HG03175 (cell line): ENCODE results near the gene SLC35F3.
"Not testable (repeated sequence)": the region's sequence is repeated elsewhere in the genome, so short reads cannot be mapped to it uniquely, and the experiment has no call there.

ENCODE experiments used
- ATAC-seq: cut with Tn5 transposase; IDR thresholded peaks from one replicate; pipeline ENCODE4 v1.9.1; 2021; ENCODE audit warnings: mild to moderate bottlenecking, moderate library complexity; ENCODE audit not compliant: unreplicated experiment

The SLC35F3 gene

DNA sequence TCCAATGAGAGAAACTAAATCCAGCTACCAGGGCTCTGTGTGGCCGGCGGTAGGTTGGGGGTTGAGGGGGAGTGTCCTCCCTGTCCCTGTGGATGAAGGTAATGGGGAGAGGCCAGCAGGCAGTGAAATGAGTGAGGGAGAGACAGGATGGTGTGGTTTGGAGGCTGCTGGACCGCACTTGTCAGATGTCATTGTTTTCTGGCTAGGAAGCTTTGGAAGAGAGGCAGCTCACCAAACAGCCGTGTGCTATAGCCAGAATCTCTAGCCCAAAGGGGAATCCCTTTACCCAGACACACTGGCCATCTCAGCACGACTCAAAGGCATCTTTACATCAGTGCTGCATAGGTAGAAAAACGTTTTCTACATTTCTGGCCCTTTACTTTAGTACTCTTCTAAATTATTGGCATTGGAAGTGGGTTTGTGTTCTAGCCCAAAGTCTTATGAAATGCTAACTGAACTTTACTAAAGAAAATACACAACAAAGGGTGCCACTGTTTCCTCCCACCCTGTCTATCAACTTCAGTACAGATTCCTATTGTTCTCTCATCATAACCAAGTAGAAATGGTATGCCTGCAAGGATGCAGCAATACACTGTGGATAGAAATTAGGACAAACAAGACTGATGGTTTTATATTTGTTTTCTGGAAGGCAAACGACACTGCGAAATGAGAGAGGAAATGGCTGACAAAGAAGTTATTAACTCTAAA lies 372.8 kb downstream of the SLC35F3 start:
- ATAC-seq, result no peak

DNA sequence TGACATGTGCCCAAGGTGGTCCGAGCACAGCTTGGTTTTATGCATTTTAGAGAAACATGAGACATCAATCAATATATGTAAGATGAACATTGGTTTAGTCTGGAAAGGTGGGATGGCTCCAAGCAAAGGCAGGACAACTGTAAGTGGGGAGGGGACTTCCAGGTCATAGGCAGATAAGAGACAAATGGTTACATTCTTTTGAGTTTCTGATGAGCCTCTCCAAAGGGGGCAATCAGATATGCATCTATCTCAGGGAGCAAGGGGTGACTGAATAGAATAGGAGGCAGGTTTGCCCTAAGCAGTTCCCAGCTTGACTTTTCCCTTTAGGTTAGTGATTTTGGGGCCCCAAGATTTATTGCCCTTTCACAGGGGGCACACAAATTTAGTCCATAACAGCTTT lies 374.5 kb downstream of the SLC35F3 start:
- ATAC-seq, result no peak

DNA sequence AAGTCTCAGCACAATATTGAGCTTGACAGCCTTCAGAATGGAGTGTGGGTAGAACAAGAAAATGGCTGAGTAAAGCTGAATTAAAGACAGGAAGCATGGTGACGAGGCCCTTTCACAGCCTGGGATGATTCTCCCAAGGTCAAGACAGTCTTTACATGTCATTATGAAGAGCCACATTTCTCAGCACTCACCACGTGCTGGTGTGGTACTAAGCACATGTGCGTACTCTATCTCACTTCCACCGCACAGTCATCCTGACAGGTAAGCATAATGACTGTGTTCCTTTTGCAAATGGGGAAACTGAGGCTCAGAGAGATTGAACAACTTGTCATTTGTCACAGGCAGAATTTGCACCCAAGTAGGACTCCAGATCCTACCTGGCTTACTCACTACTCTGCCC lies 376.0 kb downstream of the SLC35F3 start:
- no peak for ATAC-seq

DNA sequence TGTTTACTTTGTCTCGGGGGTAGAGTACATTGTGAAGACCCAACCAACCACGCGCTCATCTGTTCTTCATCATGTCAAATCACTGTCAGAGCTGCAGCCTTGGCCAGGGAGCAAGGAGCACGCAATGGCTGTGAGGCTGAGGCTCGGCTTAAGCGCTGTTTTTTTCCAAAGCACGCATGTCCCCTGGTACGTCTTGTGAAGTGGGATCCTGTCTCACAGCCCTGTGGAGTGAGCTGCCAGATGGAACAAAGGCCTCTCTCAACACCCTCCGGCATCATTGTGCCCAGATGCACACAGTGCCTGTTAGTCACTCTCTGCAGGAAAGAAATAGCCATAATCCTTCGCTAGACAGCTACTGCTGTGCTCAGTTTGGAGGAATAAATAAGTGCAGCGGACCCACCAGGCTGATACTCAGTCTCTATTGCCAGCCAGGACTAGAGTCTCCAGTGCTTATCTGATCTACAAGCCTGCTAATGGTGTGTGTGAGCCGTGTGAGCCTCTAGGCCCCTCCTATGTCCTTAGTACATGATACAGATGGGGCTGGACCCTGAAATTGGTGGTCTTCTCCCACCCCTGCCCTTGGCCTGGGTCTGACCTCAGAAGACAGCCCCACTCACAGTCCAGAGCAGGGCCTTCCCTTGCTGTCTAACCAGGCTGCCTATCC lies 377.5 kb downstream of the SLC35F3 start:
- no peak for ATAC-seq

DNA sequence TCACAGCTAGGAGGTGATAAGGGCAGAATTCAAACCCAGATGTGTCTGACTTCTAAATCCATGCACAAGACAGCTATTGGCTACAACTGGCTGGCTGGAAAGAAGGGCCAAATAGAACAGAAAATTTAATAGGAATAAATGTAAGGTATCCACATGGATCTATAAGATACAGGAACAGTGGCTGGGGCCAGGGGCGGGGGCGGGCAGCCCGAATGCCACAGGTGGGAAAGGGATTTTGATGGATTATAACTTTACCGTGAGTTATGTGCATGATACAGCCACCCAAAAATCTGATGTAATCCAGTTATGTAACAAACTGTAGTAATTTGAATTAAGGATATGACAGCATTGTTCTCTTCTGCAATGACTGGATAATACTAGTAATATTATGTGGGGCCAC lies 381.7 kb downstream of the SLC35F3 start:
- no peak for ATAC-seq

DNA sequence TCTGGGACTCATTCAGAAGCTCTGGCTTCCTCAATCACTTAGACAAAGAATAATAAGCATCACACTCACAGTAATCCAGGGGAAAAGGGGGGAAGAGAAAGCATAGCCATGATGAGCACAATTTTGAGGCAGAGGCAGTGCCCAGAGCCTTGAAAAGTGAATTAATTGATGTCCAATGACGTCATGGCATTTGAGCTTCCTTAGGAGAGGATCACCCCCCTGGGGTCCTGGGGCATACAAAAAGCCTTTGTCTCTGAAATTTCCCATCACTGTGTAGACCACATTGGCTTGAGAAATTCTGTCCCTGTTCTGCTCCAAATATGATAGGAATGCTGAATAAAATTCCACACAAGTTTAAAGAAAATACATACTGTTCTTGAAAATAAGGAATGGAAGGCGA lies 384.5 kb downstream of the SLC35F3 start:
- no peak for ATAC-seq

DNA sequence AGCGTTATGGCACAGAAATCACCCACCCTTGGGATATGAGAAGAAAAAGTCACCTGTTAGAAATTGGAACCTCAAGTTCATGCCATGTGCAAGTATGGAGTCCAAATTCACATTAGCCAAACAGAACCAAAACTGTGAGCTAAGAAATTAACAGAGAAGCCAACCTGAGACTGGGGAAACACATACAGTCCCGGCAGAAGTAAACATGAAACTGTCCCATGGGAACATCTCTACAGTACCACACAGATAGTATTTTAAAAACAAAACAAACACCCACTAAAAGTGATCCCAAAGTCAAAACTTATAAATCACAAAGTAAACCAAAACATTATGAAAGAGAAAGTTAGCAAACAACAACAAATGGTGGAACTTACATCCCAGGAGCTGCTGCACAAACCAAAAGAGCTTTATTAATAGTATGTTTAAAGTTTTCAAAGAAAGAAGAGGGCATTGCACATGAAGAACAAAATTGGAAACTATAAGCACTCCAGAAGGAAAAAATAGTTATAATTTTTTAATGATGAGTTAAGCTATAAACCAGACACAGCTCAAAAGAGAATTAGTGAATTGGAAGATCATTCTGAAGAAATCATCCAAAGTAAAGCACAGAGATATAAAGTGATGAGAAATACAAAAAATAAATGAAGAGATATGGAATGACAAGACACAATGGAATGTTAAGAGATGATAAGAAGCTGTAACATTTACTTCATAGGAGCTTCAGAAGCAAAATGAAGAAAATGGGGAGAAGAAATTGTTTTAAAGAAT lies 385.2 kb downstream of the SLC35F3 start:
- ATAC-seq, result no peak

DNA sequence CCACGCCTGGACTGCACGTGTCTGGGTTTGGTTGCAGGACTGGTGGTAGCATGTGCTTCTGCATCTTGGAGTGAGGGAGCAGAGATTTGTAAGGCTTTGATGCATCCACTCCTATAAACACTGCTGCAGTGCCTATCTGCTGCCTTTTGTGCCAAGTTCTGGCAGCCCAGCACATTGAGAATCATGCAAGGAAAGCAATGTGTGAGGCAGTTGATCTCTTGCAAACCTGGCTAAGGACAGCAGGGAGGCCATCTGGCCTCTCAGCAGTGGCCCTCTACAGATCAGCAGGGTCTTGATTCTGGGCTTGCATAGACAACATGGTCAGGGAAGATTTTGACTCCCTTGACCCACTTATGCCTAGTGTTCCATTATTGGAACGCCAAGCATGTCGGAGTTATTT lies 387.5 kb downstream of the SLC35F3 start:
- ATAC-seq, result no peak

DNA sequence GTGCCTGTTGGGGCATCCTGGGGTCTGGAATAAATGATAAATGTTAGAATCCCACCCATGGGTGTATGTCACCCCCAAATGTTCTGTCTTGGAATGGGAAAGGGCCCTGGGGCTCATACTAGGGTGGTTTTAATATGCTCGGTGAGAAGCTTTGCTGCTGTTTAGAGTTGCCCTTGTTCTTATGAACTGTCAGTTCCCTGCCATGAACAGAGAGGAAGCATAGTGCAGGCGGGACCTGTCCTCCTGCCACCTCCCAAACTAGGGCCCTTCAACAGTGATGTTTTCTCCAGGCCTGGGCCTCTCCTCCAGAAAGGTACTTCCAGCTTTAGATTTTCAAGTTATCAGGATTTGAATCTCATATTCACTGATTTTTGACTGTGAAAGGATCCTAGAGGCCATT lies 388.1 kb downstream of the SLC35F3 start:
- ATAC-seq, result no peak

DNA sequence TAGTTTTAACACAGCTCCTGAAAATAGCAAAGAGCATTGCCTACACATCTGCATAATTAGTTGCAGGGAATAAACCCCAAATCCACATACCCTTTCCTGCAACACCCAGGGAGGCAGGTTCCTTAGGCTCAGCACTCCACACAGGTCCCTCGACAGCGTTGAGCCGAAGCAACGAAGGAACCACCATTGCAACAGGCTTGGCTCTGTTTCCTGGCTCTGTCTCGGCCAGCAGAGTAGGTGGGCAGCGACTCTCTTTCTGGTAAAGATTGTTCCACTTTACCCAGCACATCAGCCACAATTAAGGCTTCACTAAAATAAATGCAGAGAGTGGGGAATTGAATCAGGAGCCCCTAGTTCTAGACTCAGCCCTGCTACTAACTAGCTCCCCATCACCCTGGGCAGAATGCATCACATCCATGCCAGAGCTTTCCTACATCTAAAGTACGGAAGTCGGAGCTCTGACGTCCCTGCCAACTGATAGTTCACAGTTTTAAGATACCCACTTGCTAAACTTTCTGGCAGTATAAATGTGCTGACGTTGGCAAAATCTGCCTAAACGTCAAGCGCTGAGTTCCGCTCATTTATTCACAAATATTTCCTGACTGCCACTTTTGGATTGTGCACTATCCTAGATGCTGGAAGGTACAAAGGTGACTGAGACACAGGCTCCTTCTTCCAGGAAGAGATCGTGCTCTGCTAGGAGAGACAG lies 389.8 kb downstream of the SLC35F3 start:
- ATAC-seq, result no peak

DNA sequence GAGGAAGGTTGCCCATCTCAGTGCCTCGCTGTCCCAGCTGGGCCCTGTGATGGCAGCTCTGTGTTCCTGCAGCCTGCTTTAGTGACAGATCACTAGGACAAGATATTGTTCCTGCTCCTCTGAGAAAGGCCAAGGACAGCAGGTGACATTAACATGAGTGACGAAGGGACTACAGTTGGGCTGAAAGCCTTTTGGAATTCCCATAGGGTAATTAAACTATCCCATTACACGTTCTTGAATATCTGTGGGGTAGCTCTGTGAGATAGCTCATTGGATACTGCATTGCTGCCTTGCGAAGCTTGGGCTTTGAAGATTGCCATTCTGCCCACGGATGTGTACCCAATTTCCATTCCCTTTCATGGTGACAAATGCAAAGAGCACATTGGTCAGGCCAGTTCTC lies 390.6 kb downstream of the SLC35F3 start:
- ATAC-seq, result no peak

DNA sequence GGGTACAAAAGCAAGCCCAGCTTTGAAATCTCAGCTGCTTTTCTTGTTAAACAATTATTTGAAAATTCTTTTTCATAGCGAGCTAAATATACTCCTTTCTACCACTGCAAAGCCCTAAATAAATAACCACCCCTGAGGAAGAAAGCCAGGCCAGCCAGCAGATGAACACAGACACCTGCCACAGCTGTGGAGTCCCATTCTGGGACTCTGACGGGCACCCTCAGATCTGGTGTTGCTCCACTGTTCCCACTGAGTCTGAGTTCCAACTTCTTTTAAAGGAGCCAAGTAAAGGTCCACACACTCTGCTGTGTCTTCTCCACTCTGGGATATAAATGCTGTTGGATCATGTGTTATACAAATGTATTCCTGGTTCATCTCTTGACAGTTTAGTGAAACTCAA lies 391.1 kb downstream of the SLC35F3 start:
- ATAC-seq, result no peak

DNA sequence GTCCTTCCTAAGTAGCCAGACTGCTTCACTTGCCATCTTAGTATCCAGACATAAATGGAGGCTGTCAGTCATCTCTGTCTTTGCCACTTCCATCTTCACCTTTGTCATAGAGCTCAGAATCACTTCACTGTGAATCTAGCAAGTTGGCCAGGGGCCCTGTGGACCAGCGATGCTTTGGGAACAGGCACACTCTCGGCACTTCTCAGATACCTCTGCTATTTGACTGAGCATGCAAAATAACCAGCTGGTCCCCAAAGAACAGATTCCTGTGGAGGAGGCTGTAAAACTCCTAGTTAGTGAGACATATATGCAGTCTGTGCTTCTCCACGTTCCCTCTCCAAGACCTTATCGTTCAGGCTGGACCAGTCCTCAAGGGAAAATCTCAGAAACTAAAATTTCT lies 392.0 kb downstream of the SLC35F3 start:
- no peak for ATAC-seq

DNA sequence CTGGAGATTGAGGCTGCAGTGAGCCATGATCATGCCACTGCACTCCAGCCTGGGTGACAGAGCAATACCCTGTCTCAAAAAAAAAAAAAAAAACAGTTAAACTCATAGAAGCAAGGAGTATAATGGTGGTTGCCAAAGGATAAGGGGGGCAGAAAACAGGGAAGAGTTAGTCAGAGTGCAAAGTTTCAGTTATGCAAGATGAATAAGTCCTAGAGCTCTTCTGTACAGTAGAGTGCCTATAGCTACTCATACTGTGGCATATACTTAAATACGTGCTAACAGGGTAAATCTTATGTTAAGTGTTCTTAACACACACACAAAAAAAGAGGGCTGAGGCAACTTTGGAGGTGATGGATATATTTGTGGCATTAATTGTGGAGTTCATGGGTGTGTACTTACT lies 393.2 kb downstream of the SLC35F3 start:
- no peak for ATAC-seq

DNA sequence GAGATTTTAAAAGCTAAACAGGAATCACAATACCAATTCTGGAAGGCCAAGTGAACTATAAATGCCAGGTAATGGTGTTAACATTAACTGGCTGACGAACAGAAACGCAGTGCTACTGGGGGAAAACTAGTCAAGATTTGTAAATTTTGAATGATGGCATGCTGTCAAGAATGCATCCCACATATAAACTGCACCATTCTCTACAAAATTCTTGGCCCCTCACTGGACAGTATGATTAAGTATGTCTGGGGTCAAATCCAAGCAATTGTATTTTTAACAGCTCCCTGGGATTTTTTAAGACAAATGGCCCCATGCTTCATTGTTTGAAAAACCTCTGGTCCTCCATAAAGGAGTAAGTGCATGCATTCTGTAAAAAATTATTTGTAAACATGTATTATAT lies 395.6 kb downstream of the SLC35F3 start:
- ATAC-seq, result no peak

DNA sequence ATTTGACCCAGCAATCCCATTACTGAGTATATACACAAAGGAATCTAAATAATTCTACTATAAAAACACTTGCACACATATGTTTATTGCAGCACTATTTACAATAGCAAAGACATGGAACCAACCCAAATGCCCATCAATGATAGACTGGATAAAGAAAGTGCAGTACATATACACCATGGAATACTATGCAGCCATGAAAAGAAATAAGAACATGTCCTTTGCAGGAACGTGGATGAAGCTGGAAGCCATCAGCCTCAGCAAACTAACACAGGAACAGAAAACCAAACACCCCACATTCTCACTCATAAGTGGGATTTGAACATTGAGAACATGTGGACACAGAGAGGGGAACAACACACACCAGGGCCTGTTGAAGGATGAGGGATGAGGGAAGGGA lies 397.2 kb downstream of the SLC35F3 start:
- ATAC-seq, result not testable (repeated sequence)

DNA sequence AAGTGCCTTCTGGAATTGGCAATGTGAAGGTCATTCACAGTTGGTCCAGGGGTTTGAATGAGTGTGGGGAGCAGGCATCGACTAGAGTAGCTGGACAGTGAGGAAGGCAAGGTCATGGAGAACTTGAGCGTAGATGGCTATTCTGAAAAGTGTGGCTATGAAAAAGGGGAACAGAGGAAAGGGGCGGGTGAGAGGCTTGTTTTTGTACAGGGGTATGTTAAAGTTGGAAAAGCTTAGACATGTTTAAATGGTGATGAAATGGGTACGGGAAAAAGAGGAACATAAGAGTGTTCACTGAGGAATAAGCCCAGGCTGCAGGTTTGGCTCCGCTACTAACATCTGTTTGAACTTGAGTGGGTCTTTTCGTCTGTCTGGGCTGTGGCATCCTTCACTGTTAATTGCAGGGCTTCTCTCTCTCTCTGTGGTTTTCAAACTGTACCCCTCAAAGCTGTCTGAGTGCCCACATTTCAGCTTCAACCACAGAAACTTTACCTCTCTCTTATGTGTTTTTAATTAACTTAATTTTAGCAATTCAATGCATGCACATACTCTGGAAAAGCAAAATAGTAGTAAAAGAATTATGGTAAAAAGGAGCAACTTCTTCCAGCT lies 398.0 kb downstream of the SLC35F3 start:
- no peak for ATAC-seq

DNA sequence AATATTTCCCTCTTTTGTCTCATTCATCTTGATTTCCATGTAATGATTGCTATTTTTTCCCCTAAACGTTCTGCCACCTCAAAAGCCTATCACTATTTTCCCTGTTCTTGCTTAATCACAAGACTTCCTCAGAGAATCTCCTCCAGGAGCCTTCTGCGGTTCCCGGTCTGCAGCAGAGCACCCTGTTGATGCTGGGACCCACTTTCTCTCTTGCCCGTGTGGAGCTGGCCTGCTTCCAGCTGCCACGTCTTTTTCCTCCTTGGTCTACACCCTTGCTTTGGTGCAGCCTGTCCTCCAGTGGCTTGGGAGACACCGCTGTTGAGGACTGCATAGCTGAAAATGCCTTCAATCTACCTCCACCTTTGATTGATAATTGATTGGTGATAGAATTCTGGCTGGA lies 398.8 kb downstream of the SLC35F3 start:
- ATAC-seq, result no peak

DNA sequence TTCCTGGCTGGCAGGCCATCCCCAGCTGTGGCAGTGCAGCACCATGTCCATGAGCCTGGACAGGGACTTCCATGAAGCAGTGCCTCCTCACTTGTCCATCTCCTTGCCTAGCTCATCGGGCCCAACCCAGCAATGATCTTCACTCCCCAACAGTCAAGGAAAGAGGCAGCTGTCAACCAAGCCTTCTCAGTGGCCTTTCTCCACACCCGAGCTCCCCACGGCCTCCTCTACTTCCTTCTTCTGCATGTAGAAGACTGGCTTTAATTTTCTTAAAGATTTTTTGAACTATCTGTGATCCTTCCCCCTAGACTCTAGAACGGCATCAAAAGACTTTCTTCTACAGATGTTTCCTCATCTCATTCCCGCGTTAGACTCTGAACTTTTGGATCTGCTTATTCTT lies 403.2 kb downstream of the SLC35F3 start:
- no peak for ATAC-seq

DNA sequence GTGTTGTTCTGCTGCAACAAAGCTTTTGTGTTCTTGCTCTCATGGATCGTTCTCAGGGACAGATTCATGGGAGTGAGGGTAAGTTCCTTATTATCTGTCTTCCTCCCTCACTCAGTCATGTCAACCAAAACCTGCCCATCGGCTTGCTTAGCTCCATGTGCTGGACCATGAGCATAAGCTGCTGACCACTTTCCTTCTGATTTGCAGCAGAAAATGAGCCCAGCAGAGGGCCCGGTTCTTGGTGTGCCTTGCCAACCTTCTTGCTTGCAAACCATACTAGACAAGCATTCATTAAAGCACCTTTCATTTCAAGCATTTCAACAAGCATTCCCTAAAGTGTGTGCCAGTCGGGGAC lies 404.7 kb downstream of the SLC35F3 start:
- ATAC-seq, result no peak
